ENCODE results near the gene KLHL42. TPM values are rescaled to one million over a fixed set of nuclear protein-coding genes. Genes with fewer than 3 reads are reported as not detected.

KLHL42 gene
- total RNA-seq, 1 donor from 2014 or later = 36.7 TPM

GRCh38 chr12:27762757-27763156 is 17.3 kb upstream of the KLHL42 start:
- H3K4me1 ChIP-seq = no peaks in the 10 kb centered on the region
- no peak overlapping the region for H3K4me3 ChIP-seq
- H3K27ac ChIP-seq = no peak overlapping the region
- no peak for TF ChIP-seq CTCF (IDR thresholded peaks at IDR 0.05)
- no peaks in the 10 kb centered on the region for H3K36me3 ChIP-seq
- no peak for DNase-seq (ENCODE audit: low spot score in 2 of 2)
- intact Hi-C loops (cut with DNase I) = no loop called here
- H3K9me3 ChIP-seq = no peaks in the 10 kb centered on the region
- no peaks in the 10 kb centered on the region for H3K27me3 ChIP-seq

GRCh38 chr12:27766587-27766986 is 13.4 kb upstream of the KLHL42 start:
- H3K36me3 ChIP-seq = no peaks in the 10 kb centered on the region
- no peak for TF ChIP-seq CTCF (IDR thresholded peaks at IDR 0.05)
- no peaks in the 10 kb centered on the region for H3K4me1 ChIP-seq
- intact Hi-C loops (cut with DNase I) = no loop called here
- no peaks in the 10 kb centered on the region for H3K9me3 ChIP-seq
- H3K27me3 ChIP-seq = no peaks in the 10 kb centered on the region
- no peak overlapping the region for H3K27ac ChIP-seq
- DNase-seq (ENCODE audit: low spot score in 2 of 2) = no peak
- H3K4me3 ChIP-seq = no peak overlapping the region

DNA sequence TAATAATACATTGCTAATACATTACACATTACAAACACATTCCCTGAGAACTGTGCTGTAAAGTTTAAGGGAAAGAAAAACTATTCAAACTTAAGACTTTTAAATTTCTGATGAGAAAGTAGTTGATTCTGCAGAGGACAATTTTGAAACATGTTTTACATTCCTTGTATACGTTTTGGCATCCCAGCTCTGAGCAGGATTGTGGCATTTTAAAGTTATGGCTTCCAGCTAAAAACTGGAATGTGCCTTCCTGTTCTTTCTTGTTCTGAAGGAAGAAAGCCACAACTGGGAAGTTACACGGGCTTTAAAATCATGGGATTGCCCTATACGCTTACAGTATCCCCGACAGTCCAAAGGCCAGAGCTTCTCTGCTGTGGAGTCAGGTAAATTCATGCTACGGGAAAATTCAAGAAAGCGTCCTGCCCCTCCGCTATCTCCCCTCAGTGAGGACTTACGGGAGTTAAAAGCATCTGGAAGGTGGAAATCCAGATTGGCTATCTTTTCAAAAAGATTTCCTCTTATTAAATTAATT is 10.8 kb upstream of the KLHL42 start:
- no peak for TF ChIP-seq CTCF (IDR thresholded peaks at IDR 0.05)

DNA sequence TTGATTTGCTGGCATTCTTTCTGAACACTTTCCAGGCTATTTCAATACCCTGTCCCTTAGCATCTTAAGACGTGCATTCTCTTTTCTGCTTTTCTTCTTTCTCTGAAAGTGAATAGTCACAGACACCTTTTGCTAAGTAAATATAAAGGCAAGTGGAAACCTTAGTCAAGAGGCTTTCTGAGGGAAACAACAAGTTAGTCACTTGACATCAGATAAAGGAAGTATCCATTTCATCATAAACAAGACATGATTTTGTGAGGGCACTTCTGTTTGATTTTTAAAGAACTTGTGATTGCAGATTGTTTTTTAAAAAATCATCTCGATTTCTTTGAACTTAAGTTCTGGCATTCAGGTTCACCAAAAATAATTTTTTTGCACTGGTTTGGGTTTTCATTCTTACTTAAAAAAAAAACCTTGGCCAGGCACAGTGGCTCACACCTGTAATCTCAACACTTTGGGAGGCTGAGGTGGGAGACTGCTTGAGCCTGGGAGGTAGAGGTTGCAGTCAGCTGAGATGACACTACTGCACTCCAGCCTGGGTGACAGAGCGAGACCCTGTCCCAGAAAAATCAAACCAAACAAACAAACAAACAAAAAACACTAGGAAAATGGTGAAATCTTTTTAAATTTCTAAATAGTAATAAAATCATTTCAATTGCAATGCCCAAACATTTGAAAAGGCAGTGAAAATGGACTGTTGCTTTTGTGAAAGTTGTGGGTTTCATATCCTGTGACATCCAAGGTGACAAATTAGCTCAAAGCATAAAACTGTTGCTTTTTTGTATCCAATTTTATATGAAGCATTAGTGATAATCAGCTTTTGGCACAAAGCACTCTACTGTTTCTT is 8.3 kb upstream of the KLHL42 start:
- intact Hi-C loops (cut with DNase I) = no loop called here
- DNase-seq (ENCODE audit: low spot score in 2 of 2) = no peak
- TF ChIP-seq CTCF (IDR thresholded peaks at IDR 0.05) = no peak

More for the DNA sequence above, 10.8 kb upstream of the KLHL42 start:
- intact Hi-C loops (cut with DNase I) = no loop called here
- Histone ChIP-seq H3K4me1 (no peaks in the 10 kb centered on the region), H3K36me3 (no peaks in the 10 kb centered on the region), H3K4me3 (no peak overlapping the region), H3K27ac (no peak overlapping the region), H3K9me3 (no peaks in the 10 kb centered on the region), H3K27me3 (no peaks in the 10 kb centered on the region)
- DNase-seq (ENCODE audit: low spot score in 2 of 2) = no peak

DNA sequence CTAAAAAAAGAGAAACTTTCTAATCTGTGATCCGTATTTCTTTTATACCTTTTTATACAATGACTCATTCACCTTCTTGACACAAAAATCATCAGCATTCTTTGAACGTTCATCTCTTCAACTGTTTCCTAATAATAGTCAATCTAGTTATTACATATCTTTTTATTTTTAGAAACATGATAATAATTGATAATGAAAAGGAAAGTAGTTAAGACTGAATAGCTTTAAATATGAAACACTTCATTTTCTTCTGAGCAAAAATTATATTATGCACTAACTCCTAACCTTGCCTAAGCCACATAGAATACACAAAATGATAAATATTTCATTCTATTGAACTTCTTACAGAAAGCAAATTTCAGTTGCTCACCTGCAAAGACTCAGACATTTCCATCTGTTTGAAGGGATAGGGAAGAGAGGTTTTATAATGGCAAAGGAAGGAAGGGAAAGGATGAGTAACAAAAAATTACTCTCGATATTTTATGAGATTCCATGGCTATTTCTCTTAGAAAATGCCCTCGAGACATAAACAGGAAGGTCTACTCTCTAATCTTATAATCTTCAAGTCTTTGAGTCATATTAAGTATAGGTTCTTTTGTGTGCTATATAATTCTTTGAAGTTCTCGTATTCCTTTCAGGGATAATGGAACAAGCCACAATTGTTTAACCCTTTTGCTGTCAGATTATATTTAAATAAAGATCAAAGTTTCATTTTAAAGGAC is 7.5 kb upstream of the KLHL42 start:
- Histone ChIP-seq H3K4me3 (no peak overlapping the region), H3K27me3 (no peaks in the 10 kb centered on the region), H3K4me1 (no peaks in the 10 kb centered on the region), H3K36me3 (no peaks in the 10 kb centered on the region), H3K27ac (no peak overlapping the region), H3K9me3 (no peaks in the 10 kb centered on the region)
- intact Hi-C loops (cut with DNase I) = no loop called here
- TF ChIP-seq CTCF (IDR thresholded peaks at IDR 0.05) = no peak
- no peak for DNase-seq (ENCODE audit: low spot score in 2 of 2)

More for the DNA sequence above, 8.3 kb upstream of the KLHL42 start:
- Histone ChIP-seq H3K4me3 (no peak overlapping the region), H3K27ac (no peak overlapping the region), H3K27me3 (no peaks in the 10 kb centered on the region), H3K4me1 (no peaks in the 10 kb centered on the region), H3K36me3 (no peaks in the 10 kb centered on the region), H3K9me3 (no peaks in the 10 kb centered on the region)

All from ascending aorta (tissue), 2 donors.